DOHH2 (cell line): ENCODE results near the gene IFI35.
A peak's percentile ranks its signal among the peaks of the same experiment; 100 is the strongest.

Source experiments
- EZH2phosphoT487 ChIP-seq: fragments of 200-600 bp; sonication (generic); IDR thresholded peaks from 2 replicates; pipeline ENCODE4 v1.6.1; 2017; ENCODE audit warnings: borderline replicate concordance, mild to moderate bottlenecking, antibody characterized with exemption, low read length, moderate library complexity, mixed read lengths
- TF ChIP-seq, protein P1 (sequence below): fragments of 200-600 bp; sonication (generic); IDR thresholded peaks from one replicate; pipeline ENCODE4 v1.5.1; 2014; ENCODE audit warnings: antibody characterized with exemption, mild to moderate bottlenecking, low read depth, low read length; ENCODE audit not compliant: poor library complexity, severe bottlenecking

- TF ChIP-seq, protein P1, sequence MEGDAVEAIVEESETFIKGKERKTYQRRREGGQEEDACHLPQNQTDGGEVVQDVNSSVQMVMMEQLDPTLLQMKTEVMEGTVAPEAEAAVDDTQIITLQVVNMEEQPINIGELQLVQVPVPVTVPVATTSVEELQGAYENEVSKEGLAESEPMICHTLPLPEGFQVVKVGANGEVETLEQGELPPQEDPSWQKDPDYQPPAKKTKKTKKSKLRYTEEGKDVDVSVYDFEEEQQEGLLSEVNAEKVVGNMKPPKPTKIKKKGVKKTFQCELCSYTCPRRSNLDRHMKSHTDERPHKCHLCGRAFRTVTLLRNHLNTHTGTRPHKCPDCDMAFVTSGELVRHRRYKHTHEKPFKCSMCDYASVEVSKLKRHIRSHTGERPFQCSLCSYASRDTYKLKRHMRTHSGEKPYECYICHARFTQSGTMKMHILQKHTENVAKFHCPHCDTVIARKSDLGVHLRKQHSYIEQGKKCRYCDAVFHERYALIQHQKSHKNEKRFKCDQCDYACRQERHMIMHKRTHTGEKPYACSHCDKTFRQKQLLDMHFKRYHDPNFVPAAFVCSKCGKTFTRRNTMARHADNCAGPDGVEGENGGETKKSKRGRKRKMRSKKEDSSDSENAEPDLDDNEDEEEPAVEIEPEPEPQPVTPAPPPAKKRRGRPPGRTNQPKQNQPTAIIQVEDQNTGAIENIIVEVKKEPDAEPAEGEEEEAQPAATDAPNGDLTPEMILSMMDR: peak; percentile 59
- TF ChIP-seq EZH2phosphoT487: no peak
These were observed at the start of gene IFI35 for GRCh38 chr17:43006639-43007551.
